Ishikawa (cell line): ENCODE results near the gene PTTG1.

ENCODE experiments used
- CEBPB ChIP-seq: IDR thresholded peaks from 2 replicates; pipeline ENCODE4 v1.6.1; 2012
- CREB1 ChIP-seq: IDR thresholded peaks from 2 replicates; pipeline ENCODE4 v1.6.1; 2012; ENCODE audit warnings: low read depth
- EGR1 ChIP-seq: IDR thresholded peaks from 2 replicates; pipeline ENCODE4 v1.6.1; 2012
- EP300 ChIP-seq: IDR thresholded peaks from 2 replicates; pipeline ENCODE4 v1.6.1; 2012; ENCODE audit warnings: borderline replicate concordance
- FOXM1 ChIP-seq: IDR thresholded peaks from 2 replicates; pipeline ENCODE4 v1.6.1; 2012; ENCODE audit warnings: low read depth, borderline replicate concordance
- MAX ChIP-seq: IDR thresholded peaks from 2 replicates; pipeline ENCODE4 v1.6.1; 2012
- NFIC ChIP-seq: IDR thresholded peaks from 2 replicates; pipeline ENCODE4 v1.6.1; 2012
- RAD21 ChIP-seq: IDR thresholded peaks from 2 replicates; pipeline ENCODE4 v1.6.1; 2012; ENCODE audit warnings: low read depth
- REST ChIP-seq: IDR thresholded peaks from 2 replicates; pipeline ENCODE4 v1.6.1; 2012; ENCODE audit warnings: low read depth, mild to moderate bottlenecking
- TAF1 ChIP-seq: IDR thresholded peaks from 2 replicates; pipeline ENCODE4 v1.6.1; 2012; ENCODE audit warnings: low read depth, mild to moderate bottlenecking
- TCF12 ChIP-seq: IDR thresholded peaks from 2 replicates; pipeline ENCODE4 v1.6.1; 2012; ENCODE audit warnings: low read depth
- TEAD4 ChIP-seq: IDR thresholded peaks from 2 replicates; pipeline ENCODE4 v1.6.1; 2012
- USF1 ChIP-seq: IDR thresholded peaks from 2 replicates; pipeline ENCODE4 v1.6.1; 2012
- YY1 ChIP-seq: IDR thresholded peaks from 2 replicates; pipeline ENCODE4 v1.6.1; 2012; ENCODE audit warnings: low read depth
- ZBTB7A ChIP-seq: IDR thresholded peaks from 2 replicates; pipeline ENCODE4 v1.6.1; 2012; ENCODE audit warnings: low read depth

The PTTG1 gene

GRCh38 chr5:160475864-160476438, 54.3 kb downstream of the PTTG1 start:
- TF ChIP-seq NFIC (no peak), RAD21 (no peak), CEBPB (no peak), ZBTB7A (no peak), CREB1 (no peak), FOXM1 (no peak), TCF12 (no peak), EGR1 (no peak), REST (no peak), MAX (no peak), YY1 (no peak), EP300 (no peak), TAF1 (no peak)

GRCh38 chr5:160477266-160477970, 55.8 kb downstream of the PTTG1 start:
- no peak for TF ChIP-seq TEAD4
- TF ChIP-seq RAD21: no peak
- no peak for TF ChIP-seq TAF1
- TF ChIP-seq CREB1: no peak
- no peak for TF ChIP-seq ZBTB7A
- TF ChIP-seq YY1: no peak
- no peak for TF ChIP-seq MAX
- no peak for TF ChIP-seq TCF12

- TF ChIP-seq YY1: no peak
- TF ChIP-seq TAF1: no peak
- no peak for TF ChIP-seq FOXM1
- TF ChIP-seq CEBPB: no peak
- no peak for TF ChIP-seq REST
- no peak for TF ChIP-seq ZBTB7A
- no peak for TF ChIP-seq MAX
- TF ChIP-seq USF1: no peak
- no peak for TF ChIP-seq EP300
- TF ChIP-seq TCF12: no peak
- TF ChIP-seq NFIC: no peak
Observed at GRCh38 chr5:160478163-160478562, 56.5 kb downstream of the PTTG1 start.
